GM12801 (cell line): ENCODE results near the gene TCOF1.

ENCODE experiments used
- CTCF ChIP-seq: IDR thresholded peaks from one replicate; pipeline ENCODE4 v1.5.1; 2011; ENCODE audit warnings: control low read depth; ENCODE audit not compliant: insufficient read length; ENCODE audit errors: extremely low read depth

The TCOF1 gene

GRCh38 chr5:150400316-150401075, 43.0 kb downstream of the TCOF1 start:
- TF ChIP-seq CTCF = no peak

DNA sequence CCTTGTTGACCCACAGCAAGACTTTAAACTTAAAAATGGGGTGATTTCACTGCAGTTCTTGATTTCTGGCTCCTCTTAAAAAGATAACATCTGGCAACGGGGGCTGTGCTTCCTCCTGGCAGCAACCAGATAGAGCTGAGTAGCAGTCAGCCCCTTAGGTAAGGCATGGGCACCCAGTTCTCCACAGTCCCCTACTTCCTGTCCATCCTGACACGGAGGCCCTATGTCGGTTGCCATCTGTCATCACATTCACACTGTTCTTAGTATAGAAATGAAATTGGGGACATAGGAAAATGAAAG, 43.5 kb downstream of the TCOF1 start:
- TF ChIP-seq CTCF = no peak

- TF ChIP-seq CTCF = no peak
Measured at GRCh38 chr5:150401376-150402228, 44.1 kb downstream of the TCOF1 start.

GRCh38 chr5:150402229-150402773, 44.8 kb downstream of the TCOF1 start:
- no peak for TF ChIP-seq CTCF

DNA sequence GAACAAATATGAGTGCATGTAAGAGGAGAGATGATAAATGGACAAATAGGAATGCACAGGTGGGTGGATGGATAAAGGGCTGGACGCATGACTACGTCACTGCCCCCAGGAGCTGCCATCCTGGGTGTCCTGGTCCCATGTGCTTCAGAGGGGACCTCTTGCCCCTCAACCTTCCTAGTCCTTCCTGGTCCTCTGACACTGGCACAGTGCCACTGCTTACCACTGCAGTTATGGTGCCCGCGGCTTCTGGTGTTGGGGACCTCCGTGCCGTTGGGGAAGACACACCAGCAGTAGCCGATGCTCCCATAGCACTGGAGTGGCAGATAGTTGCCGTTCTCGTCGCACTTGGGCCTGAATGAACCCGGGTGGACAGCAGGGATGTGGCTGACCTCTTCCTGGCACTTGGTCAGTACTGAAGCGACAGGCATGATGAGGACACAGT, 45.4 kb downstream of the TCOF1 start:
- TF ChIP-seq CTCF = no peak

GRCh38 chr5:150404121-150404520, 46.6 kb downstream of the TCOF1 start:
- no peak for TF ChIP-seq CTCF

GRCh38 chr5:150404535-150404934, 47.0 kb downstream of the TCOF1 start:
- no peak for TF ChIP-seq CTCF
